ENCODE measurements around the gene OVCH2.

The OVCH2 gene

DNA sequence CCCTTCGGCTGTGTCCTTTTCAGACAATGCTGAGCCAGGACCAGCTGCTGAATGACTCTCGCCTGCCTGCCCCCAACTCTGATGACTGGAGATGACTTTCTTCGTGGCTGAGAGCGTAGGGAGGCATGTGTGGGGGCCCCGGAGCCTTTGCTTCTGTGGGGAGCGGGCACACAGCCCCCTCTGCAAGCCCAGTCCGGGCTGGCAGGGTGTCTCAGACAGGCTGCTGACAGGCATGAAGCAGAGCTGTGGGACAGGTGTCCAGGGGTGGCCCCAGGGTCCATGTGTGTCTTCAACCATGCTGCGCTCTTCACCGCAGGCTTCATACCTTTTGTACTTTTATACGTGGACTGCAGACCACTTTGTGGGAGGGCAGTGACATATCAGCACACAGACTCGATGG, 49.6 kb downstream of the OVCH2 start:
- no peaks in the 10 kb centered on the region for H3K4me1 ChIP-seq
- TF ChIP-seq, protein P1, sequence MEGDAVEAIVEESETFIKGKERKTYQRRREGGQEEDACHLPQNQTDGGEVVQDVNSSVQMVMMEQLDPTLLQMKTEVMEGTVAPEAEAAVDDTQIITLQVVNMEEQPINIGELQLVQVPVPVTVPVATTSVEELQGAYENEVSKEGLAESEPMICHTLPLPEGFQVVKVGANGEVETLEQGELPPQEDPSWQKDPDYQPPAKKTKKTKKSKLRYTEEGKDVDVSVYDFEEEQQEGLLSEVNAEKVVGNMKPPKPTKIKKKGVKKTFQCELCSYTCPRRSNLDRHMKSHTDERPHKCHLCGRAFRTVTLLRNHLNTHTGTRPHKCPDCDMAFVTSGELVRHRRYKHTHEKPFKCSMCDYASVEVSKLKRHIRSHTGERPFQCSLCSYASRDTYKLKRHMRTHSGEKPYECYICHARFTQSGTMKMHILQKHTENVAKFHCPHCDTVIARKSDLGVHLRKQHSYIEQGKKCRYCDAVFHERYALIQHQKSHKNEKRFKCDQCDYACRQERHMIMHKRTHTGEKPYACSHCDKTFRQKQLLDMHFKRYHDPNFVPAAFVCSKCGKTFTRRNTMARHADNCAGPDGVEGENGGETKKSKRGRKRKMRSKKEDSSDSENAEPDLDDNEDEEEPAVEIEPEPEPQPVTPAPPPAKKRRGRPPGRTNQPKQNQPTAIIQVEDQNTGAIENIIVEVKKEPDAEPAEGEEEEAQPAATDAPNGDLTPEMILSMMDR (IDR thresholded peaks at IDR 0.05), result no peak
- H3K27ac ChIP-seq, result no peak overlapping the region
- no peak overlapping the region for H3K4me3 ChIP-seq
- no peaks in the 10 kb centered on the region for H3K9me3 ChIP-seq
- DNase-seq, result peak in 1 of 2 donors; percentile 59
- peaks cover 35 to 61% (median 37%) of the 10 kb centered on the region in 3 donors for H3K36me3 ChIP-seq
- H3K27me3 ChIP-seq, result no peaks in the 10 kb centered on the region
- intact Hi-C loops (cut with DNase I; ENCODE audit: low total_unique reads), result no loop called here

DNA sequence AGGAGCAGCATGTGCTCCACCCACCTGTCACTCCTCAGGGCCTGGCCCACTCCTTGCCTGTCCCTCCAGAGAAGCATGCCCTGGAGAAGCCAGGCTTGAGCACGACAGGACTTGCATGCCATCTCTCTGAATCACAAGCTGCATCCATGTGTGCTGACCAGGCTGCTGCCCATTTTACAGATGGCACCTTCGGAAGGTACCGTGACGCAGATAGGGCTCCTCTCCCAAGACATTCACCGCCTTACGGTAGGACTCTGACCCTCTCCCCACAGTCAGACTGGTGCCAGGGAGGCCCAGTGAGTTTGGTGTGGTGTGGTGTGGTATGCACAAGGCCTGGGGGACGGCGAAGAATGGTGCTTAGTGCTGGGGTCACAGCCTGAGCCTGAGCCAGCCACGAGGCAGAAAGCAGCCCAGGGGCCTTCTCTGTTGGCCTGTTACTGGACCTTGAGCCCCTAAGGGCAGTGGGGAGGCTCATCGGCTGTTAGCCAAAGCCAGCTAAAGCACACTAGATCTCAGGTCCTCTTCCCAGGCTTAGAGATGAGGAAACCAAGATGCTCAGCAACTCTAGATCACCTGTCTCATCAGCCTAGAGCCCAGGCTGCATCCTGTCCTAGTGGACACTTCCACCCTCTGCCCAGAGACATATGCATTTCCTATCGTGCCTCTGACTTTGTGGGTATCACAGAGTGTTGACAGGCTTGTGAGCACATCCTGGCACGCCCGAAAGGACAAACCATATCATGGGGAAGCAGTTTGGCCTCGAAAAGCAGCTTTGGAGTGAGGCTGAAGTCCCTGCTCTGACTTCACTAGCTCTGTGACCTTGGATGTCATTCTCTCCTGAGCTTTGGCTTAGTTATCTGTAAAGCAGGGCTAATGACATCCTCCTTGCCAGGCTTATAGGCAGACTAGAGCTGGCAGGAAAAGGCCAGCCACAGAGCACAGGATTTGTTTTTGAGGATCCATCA, 50.7 kb downstream of the OVCH2 start:
- H3K36me3 ChIP-seq, result peaks cover 44 to 72% (median 48%) of the 10 kb centered on the region in 3 donors

DNA sequence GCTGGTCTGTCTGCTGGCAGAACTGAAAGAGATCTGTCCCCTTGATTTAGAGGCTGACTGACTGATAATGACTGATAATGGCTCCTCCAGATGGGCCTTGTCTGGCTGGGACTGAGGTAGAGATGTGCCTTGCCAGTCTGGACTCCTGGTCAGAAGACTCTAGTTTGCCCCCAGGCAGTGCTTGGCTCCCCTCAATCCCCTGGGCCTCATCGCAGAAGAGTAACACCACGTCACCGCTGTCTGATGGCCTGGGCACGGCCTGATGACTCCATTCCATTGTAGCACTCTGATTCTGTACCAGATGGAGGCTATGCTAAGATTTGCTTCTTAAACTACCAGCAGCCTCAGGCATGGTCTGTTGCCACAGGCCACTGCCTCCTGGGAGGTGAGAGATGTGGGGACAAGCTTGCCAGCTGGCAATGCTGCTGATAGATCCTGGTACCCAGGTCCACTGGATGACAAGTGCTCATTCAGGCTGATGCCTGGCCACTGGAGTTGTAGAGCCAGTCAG, 52.0 kb downstream of the OVCH2 start:
- Histone ChIP-seq H3K4me3 (no peak overlapping the region), H3K36me3 (peaks cover 55 to 85% (median 61%) of the 10 kb centered on the region in 3 donors), H3K9me3 (no peaks in the 10 kb centered on the region), H3K27ac (no peak overlapping the region), H3K4me1 (peaks cover 0 to 5% (median 0%) of the 10 kb centered on the region in 4 donors), H3K27me3 (no peaks in the 10 kb centered on the region)
- intact Hi-C loops (cut with DNase I; ENCODE audit: low total_unique reads), result no loop called here
- TF ChIP-seq, protein P1 (IDR thresholded peaks at IDR 0.05), result no peak
- DNase-seq, result no peak

More for the DNA sequence above, 50.7 kb downstream of the OVCH2 start:
- DNase-seq, result no peak
- TF ChIP-seq, protein P1 (IDR thresholded peaks at IDR 0.05), result no peak
- intact Hi-C loops (cut with DNase I; ENCODE audit: low total_unique reads), result no loop called here
- Histone ChIP-seq H3K9me3 (no peaks in the 10 kb centered on the region), H3K27ac (no peak overlapping the region), H3K27me3 (no peaks in the 10 kb centered on the region), H3K4me3 (no peak overlapping the region), H3K4me1 (peaks cover 0 to 5% (median 0%) of the 10 kb centered on the region in 4 donors)

DNA sequence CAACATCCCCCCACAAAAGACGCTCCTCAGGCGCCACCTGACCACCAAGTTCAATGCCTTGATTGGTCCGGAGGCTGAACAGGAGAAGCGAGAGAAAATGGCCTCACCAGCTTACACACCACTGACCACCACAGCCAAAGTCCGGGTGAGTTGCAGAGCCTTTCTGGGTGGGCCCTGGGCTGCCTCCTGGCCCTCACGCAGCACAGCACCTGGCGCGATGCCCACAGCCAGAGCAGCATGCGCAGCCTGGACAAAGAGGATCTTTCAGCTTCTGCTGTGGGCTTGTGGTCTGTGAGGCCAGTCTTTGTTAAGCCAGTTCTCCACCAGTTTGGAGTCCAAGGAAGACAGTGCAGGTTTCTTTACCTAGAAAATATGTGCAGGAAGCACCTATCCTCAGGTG, 54.6 kb downstream of the OVCH2 start:
- Histone ChIP-seq H3K4me3 (no peak overlapping the region), H3K27me3 (no peaks in the 10 kb centered on the region), H3K27ac (no peak overlapping the region), H3K4me1 (peaks cover 0 to 5% (median 0%) of the 10 kb centered on the region in 4 donors), H3K36me3 (peaks cover 63 to 87% (median 72%) of the 10 kb centered on the region in 3 donors), H3K9me3 (no peaks in the 10 kb centered on the region)
- TF ChIP-seq, protein P1 (IDR thresholded peaks at IDR 0.05), result no peak
- intact Hi-C loops (cut with DNase I; ENCODE audit: low total_unique reads), result no loop called here
- DNase-seq, result no peak

DNA sequence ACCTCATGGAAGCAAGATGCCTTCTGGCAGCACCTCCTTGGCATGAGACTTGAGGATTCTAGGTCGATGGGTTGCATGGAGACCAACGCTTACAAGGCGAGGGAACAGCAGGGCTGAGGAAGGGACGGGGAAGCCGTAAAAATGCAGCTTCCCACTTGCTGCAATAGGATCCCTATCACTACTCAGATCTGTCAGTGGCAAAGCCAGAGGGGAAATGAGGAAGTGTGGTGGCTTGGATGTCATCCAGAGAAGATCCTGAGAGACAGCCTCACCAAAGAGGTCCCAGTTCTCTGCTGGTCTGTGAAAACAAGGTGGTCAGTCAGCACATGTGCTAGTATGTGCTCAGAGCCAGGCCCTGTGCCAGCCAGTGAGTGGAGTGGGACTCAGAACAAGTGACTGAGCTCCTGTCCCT, 55.1 kb downstream of the OVCH2 start:
- intact Hi-C loops (cut with DNase I; ENCODE audit: low total_unique reads), result no loop called here

More for the DNA sequence above, 55.1 kb downstream of the OVCH2 start:
- Histone ChIP-seq H3K27me3 (no peaks in the 10 kb centered on the region), H3K4me1 (peaks cover 0 to 5% (median 0%) of the 10 kb centered on the region in 4 donors), H3K4me3 (no peak overlapping the region), H3K36me3 (peaks cover 63 to 83% (median 72%) of the 10 kb centered on the region in 3 donors), H3K9me3 (no peaks in the 10 kb centered on the region), H3K27ac (no peak overlapping the region)
- TF ChIP-seq, protein P1 (IDR thresholded peaks at IDR 0.05), result no peak
- no peak for DNase-seq

Measured in tibial artery (tissue), 4 donors.